Measurements from ENCODE around the gene C21orf58. TPM values are rescaled to one million over a fixed set of nuclear protein-coding genes. Genes with fewer than 3 reads are reported as not detected.

C21orf58 gene
- total RNA-seq, 1 donor from 2014 or later: 20.7 TPM

GRCh38 chr21:46368533-46369285 lies 45.0 kb upstream of the C21orf58 start:
- TF ChIP-seq, protein P1, sequence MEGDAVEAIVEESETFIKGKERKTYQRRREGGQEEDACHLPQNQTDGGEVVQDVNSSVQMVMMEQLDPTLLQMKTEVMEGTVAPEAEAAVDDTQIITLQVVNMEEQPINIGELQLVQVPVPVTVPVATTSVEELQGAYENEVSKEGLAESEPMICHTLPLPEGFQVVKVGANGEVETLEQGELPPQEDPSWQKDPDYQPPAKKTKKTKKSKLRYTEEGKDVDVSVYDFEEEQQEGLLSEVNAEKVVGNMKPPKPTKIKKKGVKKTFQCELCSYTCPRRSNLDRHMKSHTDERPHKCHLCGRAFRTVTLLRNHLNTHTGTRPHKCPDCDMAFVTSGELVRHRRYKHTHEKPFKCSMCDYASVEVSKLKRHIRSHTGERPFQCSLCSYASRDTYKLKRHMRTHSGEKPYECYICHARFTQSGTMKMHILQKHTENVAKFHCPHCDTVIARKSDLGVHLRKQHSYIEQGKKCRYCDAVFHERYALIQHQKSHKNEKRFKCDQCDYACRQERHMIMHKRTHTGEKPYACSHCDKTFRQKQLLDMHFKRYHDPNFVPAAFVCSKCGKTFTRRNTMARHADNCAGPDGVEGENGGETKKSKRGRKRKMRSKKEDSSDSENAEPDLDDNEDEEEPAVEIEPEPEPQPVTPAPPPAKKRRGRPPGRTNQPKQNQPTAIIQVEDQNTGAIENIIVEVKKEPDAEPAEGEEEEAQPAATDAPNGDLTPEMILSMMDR (IDR thresholded peaks at IDR 0.05; ENCODE audit: unreplicated experiment): no peak
- no peak for DNase-seq (ENCODE audit: low spot score in 2 of 2, unreplicated experiment in 2 of 2)
- H3K27ac Mint-ChIP-seq: no peak overlapping the region

GRCh38 chr21:46366966-46367365 lies 43.3 kb upstream of the C21orf58 start:
- Mint-ChIP-seq H3K4me3 (no peak overlapping the region), H3K36me3 (peaks cover 22% of the 10 kb centered on the region), H3K27me3 (ENCODE audit: low read depth) (no peaks in the 10 kb centered on the region), H3K9me3 (no peaks in the 10 kb centered on the region), H3K4me1 (no peaks in the 10 kb centered on the region), H3K27ac (no peak overlapping the region)
- no peak for DNase-seq (ENCODE audit: low spot score in 2 of 2, unreplicated experiment in 2 of 2)
- TF ChIP-seq, protein P1 (IDR thresholded peaks at IDR 0.05; ENCODE audit: unreplicated experiment): no peak

More at GRCh38 chr21:46368533-46369285, 45.0 kb upstream of the C21orf58 start:
- Mint-ChIP-seq H3K9me3 (no peaks in the 10 kb centered on the region), H3K36me3 (peaks cover 22% of the 10 kb centered on the region), H3K27me3 (ENCODE audit: low read depth) (no peaks in the 10 kb centered on the region), H3K4me1 (no peaks in the 10 kb centered on the region), H3K4me3 (no peak overlapping the region)

GRCh38 chr21:46366561-46366960 lies 42.9 kb upstream of the C21orf58 start:
- no peak for DNase-seq (ENCODE audit: low spot score in 2 of 2, unreplicated experiment in 2 of 2)
- H3K4me1 Mint-ChIP-seq: no peaks in the 10 kb centered on the region
- H3K9me3 Mint-ChIP-seq: no peaks in the 10 kb centered on the region
- peaks cover 21% of the 10 kb centered on the region for H3K36me3 Mint-ChIP-seq
- H3K27me3 Mint-ChIP-seq (ENCODE audit: low read depth): no peaks in the 10 kb centered on the region
- H3K4me3 Mint-ChIP-seq: no peak overlapping the region
- no peak overlapping the region for H3K27ac Mint-ChIP-seq
- TF ChIP-seq, protein P1 (IDR thresholded peaks at IDR 0.05; ENCODE audit: unreplicated experiment): no peak

- no peaks in the 10 kb centered on the region for H3K4me1 Mint-ChIP-seq
- no peak for DNase-seq (ENCODE audit: low spot score in 2 of 2, unreplicated experiment in 2 of 2)
- TF ChIP-seq, protein P1 (IDR thresholded peaks at IDR 0.05; ENCODE audit: unreplicated experiment): no peak
- no peaks in the 10 kb centered on the region for H3K27me3 Mint-ChIP-seq (ENCODE audit: low read depth)
- no peaks in the 10 kb centered on the region for H3K9me3 Mint-ChIP-seq
- H3K27ac Mint-ChIP-seq: no peak overlapping the region
- H3K4me3 Mint-ChIP-seq: no peak overlapping the region
- H3K36me3 Mint-ChIP-seq: peaks cover 24% of the 10 kb centered on the region
These were observed 42.4 kb upstream of the C21orf58 start for GRCh38 chr21:46366091-46366490.

DNA sequence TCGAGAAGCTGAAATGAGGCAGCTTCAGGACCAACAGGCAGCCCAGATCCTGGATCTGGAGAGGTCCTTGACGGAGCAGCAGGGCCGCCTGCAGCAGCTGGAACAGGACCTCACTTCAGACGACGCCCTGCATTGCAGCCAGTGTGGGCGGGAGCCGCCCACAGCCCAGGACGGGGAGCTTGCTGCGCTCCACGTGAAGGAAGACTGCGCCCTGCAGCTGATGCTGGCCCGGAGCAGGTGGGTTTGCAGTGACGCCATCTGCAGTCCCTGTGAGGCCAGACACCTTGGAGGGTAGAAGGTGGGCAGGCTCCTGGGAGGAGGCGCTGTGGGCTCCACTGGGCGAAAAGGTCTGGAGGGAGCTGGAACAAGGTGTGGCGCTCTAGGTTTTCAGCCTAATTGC lies 40.0 kb upstream of the C21orf58 start:
- no peak overlapping the region for H3K27ac Mint-ChIP-seq
- H3K36me3 Mint-ChIP-seq: peaks cover 28% of the 10 kb centered on the region
- DNase-seq (ENCODE audit: low spot score in 2 of 2, unreplicated experiment in 2 of 2): no peak

More for the DNA sequence above, 40.0 kb upstream of the C21orf58 start:
- Mint-ChIP-seq H3K27me3 (ENCODE audit: low read depth) (no peaks in the 10 kb centered on the region), H3K9me3 (no peaks in the 10 kb centered on the region), H3K4me1 (no peaks in the 10 kb centered on the region), H3K4me3 (no peak overlapping the region)
- TF ChIP-seq, protein P1 (IDR thresholded peaks at IDR 0.05; ENCODE audit: unreplicated experiment): no peak

All from mesothelial cell of epicardium (in vitro differentiated cells).